Measurements from ENCODE around the gene EXTL2.
A peak's percentile ranks its signal among the peaks of the same experiment; 100 is the strongest.
"Not testable (repeated sequence)": the region's sequence is repeated elsewhere in the genome, so short reads cannot be mapped to it uniquely, and the experiment has no call there.

Gene EXTL2

GRCh38 chr1:100851726-100852125 lies 42.9 kb downstream of the EXTL2 start:
- no peak for DNase-seq

DNA sequence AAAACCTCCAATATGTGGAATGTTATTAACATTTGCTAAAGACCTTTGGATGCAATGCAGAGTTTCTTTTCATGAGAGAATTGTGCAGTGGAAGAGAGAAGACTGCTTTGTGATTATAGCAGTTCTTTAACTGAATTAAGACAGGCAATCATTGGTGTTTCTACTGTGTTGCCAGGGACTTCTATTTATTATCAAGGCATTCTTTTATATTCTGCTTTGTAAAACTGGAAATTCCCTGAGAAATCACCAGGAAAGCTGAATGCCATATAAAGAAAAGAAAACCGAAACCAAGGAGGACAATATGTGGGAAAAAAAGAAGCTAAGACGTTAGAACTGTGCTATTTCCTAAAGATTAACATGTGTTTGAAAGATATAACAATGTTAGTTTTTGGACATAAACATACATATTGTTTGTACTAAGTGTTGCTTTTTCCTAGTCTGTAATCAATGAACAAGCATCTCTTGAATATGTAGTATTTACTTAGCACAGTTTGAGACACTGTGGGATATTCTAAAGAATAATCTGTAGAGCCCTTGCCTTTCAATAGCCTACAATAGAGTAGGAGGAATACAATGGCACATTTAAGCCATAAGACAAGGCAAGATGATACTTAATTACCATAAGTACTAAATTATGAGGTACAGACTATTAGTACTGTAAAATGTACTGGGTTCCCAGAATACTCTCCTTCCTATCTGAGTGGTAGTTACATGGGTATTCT lies 47.1 kb downstream of the EXTL2 start:
- DNase-seq: no peak

DNA sequence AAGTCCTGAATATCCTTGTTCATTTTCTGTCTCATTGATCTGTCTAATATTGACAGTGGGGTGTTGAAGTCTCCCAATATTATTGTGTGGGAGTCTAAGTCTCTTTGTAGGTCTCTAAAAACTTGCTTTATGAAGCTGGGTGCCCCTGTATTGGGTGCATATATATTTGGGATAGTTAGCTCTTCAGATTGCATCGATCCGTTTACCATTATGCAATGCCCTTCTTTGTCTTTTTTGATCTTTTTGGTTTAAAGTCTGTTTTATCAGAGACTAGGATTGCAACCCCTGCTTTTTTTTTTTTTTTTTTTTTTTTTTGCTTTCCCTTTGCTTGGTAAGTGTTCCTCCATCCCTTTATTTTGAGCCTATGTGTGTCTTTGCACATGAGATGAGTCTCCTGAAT lies 51.5 kb downstream of the EXTL2 start:
- DNase-seq: not testable (repeated sequence)

DNA sequence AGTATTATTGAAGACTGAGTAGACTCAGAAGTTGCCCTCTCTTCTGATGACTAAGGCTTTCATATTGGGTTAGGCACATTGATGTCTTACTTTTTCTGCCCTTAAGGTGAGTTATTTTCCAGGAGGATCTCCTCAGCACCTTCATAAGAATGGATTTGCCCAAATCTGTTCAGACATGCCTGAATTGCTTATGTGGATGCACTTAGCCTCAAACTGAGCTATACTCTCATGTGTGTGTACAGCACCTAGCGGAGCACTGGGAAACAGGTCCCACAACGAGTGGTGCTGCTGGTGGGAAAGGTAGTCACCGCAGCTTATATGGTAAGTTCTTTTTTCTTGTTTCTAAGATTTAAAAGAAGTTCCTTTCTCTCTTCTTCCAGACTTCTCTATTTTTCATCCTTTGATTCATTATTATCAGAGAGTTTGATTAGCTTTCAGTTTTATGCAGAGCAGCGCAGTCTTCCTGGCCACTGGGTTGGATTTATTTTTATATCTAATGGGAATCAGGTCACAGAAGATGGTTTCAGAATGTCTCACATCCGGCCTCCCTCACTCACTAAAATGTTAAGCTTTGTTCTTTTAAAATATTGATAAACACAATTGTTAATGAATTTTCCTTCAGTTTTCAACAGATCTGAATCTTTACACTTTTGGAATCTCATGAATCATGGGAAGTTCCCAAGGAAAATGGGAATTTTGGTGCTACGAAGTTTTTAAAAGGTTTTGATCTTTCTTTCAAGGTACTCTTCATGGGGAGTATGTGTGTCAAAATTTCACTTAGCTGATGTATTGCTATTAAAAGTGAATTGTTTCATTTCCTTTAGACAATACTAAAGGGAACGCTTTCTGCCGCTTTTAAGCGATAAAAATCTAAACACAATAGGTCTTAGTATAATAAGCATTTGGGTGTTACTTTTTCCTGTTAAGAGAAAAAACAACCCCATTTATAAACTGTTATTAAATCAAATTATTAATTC lies 58.5 kb downstream of the EXTL2 start:
- DNase-seq: no peak

DNA sequence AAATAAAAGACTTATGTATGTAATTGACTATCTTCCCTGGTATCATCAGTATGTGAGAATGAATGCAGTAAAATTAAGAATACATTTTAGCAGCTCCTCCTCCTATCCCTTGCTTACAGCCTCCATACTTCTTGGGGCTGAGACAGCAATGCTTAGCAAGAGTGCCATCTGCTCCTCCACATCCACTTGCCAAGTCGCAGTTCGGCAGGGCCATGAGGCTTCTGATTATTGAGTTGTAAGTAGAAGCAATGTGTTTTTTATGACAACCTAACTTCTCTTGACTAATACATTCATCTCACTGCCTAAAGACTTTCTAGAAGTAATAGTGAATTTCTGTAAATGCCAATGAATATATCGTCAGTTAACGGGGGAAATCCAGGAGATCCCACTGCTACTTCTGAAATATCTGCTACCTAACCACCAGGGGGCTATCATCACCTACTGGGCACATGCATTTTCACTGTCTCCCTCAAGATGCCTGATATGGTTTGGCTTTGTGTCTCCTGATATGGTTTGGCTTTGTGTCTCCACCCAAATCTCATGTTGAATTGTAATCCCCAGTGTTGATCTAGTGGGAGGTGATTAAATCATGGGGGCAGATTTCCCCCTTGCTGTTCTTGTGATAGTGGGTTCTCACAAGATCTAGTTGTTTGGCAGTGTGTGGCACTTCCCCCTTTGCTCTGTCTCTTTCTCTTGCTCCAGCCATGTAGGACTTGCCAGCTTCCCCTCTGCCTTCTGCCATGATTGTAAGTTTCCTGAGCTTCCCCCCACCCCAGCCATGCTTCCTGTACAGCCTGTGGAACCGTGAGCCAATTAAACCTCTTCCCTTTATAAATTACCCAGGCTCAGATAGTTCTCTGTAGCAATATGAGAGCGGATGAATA lies 59.6 kb downstream of the EXTL2 start:
- peak; percentile 24 for DNase-seq

DNA sequence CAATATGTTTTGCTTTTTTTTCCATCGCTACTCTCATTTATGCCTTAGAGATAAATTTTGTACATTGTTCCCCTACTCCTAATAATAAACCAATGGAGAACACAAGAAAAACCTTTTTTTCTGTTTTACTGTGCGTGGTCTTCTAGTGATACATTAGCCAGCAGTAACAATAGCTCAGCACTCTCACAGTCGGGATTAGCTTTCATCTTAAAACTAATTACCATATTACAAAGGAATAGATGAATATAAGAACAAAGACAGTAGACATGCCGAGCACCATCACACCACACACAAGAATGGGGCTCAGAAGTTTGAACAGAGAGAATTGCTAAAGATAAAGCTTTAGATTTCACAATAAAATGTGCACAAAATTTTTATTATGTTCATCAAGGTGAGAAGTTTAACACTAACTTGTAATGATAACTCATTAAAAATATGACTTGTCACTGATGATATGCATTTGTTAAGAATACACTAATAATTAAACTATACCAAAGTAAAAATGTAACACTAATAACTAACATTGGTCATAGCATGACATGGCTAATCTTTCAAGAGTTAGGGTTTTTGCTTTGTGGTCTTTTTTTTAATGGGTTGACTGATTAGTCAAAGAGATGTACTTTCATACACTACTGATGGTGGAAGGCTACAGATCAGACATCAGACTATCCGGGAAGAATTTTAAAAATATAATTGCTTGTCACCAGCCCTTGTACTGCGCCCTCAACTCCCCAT lies 61.8 kb downstream of the EXTL2 start:
- DNase-seq: no peak

DNA sequence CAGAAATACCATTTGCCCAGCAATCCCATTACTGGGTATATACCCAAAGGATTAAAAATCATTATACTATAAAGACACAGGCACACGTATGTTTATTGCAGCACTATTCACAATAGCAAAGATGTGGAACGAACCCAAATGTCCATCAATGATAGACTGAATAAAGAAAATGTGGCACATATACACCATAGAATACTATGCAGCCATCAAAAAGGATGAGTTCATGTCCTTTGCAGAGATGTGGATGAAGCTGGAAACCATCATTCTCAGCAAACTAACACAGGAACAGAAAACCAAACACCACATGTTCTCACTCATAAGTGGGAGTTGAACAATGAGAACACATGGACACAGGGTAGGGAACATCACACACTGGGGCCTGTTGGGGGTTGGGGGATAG lies 69.0 kb downstream of the EXTL2 start:
- not testable (repeated sequence) for DNase-seq
